SK-N-SH (cell line): ENCODE results near the gene ACSL1.

ENCODE experiments used
- GATA2 ChIP-seq: sonication (generic); formaldehyde crosslinking; IDR thresholded peaks from 2 replicates; pipeline ENCODE4 v1.5.0; 2020; ENCODE audit warnings: mild to moderate bottlenecking, missing genetic modification reagents
- RAD21 ChIP-seq: IDR thresholded peaks from 2 replicates; pipeline ENCODE4 v1.6.1; 2012; ENCODE audit warnings: mild to moderate bottlenecking, low read length
- TF ChIP-seq, protein P1 (sequence below): fragments of 200-600 bp; sonication (generic); IDR thresholded peaks from 2 replicates; pipeline ENCODE4 v1.6.1; 2017; ENCODE audit warnings: antibody characterized with exemption, mild to moderate bottlenecking, moderate library complexity

DNA sequence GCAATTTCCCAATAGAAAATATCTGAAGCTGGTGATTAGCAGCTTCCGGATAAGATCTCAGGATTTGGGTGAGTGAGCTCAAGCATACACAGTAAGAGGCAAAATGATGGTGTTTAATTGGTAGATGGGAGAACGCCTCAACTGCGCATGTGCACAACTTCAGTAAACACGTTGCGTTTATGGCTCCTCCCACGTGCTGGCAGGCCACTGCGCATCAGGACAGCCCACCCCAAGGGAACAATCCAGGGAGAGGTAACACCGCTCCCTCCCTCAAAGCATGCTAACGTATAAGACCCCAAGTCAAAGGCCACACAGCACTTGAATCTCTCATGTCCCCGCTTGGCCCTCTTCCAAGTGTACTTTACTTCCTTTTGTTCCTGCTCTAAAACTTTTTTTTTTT, 81.5 kb downstream of the ACSL1 start:
- TF ChIP-seq RAD21 (no peak), GATA2 (CRISPR knock-in tag) (no peak)
- TF ChIP-seq, protein P1, sequence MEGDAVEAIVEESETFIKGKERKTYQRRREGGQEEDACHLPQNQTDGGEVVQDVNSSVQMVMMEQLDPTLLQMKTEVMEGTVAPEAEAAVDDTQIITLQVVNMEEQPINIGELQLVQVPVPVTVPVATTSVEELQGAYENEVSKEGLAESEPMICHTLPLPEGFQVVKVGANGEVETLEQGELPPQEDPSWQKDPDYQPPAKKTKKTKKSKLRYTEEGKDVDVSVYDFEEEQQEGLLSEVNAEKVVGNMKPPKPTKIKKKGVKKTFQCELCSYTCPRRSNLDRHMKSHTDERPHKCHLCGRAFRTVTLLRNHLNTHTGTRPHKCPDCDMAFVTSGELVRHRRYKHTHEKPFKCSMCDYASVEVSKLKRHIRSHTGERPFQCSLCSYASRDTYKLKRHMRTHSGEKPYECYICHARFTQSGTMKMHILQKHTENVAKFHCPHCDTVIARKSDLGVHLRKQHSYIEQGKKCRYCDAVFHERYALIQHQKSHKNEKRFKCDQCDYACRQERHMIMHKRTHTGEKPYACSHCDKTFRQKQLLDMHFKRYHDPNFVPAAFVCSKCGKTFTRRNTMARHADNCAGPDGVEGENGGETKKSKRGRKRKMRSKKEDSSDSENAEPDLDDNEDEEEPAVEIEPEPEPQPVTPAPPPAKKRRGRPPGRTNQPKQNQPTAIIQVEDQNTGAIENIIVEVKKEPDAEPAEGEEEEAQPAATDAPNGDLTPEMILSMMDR = no peak
